GM12873 (cell line): ENCODE measurements around the gene ZNF784.

ENCODE experiments used
- TF ChIP-seq, protein P1 (sequence below): IDR thresholded peaks from 2 replicates; pipeline ENCODE4 v1.5.1; 2012; ENCODE audit warnings: low read depth, mild to moderate bottlenecking, moderate library complexity, low read length, control low read depth; ENCODE audit not compliant: insufficient read depth; ENCODE audit errors: missing control alignments

ZNF784 gene

DNA sequence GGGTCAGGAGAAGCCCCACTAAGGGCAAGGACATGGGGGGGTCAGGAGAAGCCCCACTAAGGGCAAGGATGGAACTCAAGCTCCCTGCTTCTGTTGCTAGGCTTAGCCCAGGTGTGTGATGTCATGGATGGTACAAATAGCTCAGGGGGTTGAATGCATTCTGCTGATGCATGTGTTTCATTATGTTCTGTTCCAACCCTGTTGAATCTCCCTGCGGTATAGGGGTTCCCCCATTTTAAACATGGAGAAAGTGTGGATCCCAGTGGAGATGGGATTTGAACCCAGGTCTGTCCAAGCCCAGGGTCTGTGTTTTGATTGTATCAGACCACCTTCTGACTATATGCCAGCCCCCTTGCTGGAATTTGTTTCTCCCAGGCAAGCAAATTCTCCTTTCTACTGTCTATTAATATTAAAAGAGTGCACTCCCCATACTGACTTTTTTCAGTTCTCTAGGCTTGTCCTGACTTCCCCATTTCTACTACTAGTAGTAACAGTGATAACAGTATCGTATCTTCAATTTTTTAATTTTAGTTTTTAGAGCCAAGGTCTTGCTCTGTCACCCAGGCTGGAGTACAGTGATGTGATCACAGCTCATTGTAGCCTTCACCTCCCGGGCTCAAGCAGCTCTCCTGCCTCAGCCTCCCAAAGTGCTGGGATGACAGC lies 12.3 kb downstream of the ZNF784 start:
- TF ChIP-seq, protein P1, sequence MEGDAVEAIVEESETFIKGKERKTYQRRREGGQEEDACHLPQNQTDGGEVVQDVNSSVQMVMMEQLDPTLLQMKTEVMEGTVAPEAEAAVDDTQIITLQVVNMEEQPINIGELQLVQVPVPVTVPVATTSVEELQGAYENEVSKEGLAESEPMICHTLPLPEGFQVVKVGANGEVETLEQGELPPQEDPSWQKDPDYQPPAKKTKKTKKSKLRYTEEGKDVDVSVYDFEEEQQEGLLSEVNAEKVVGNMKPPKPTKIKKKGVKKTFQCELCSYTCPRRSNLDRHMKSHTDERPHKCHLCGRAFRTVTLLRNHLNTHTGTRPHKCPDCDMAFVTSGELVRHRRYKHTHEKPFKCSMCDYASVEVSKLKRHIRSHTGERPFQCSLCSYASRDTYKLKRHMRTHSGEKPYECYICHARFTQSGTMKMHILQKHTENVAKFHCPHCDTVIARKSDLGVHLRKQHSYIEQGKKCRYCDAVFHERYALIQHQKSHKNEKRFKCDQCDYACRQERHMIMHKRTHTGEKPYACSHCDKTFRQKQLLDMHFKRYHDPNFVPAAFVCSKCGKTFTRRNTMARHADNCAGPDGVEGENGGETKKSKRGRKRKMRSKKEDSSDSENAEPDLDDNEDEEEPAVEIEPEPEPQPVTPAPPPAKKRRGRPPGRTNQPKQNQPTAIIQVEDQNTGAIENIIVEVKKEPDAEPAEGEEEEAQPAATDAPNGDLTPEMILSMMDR, result no peak

DNA sequence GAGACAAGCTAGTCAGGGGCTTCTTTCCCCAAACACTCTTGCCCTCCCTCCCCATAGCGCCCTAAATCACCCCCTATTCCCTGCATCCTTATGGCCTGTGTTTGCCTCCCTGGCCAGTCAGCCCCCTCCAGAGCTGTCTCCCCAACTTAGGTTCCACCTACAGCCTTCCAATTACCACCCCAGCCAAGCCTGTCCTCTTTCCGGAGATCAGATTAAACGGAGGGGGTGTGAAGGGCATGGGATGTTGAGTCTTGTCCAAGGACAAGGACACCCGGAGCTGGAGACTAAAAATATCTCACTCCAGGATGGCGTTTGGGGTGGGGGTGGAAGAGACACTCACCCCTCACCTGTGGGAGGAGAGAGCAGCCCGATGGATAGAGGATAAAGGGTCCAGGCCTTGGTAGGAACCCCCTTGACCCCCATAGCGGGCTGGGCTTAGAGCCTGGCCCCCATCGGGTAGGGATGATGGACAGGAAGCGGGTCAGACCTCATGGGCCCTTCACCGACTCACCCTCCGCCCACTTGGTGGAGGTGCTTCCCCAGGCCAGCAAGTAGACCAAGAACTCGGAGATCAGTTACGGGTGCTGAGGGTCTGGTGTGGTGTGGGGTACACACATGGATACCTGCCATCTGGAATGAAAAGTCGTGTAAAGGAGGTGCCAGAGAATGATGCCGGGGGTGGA lies 12.9 kb downstream of the ZNF784 start:
- TF ChIP-seq, protein P1, result no peak

DNA sequence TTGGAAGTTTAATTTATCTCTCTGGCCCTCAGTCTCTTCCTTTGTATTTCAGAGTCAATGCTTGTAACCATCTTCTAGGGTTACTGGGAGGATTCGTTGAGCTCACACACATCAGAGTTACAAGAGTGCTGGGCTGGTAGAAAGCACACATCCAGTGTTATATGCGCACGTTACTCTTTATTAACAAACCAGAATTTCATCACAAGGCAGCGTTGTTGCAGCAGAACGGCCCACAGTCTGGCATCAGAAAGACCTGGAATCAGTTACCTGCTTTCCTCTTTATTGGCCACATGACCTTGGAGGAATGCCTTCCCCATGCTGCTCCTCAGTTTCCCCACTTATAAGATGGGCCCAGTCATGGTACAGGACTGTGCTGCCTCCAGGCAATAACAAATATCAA lies 15.0 kb downstream of the ZNF784 start:
- TF ChIP-seq, protein P1, result no peak

DNA sequence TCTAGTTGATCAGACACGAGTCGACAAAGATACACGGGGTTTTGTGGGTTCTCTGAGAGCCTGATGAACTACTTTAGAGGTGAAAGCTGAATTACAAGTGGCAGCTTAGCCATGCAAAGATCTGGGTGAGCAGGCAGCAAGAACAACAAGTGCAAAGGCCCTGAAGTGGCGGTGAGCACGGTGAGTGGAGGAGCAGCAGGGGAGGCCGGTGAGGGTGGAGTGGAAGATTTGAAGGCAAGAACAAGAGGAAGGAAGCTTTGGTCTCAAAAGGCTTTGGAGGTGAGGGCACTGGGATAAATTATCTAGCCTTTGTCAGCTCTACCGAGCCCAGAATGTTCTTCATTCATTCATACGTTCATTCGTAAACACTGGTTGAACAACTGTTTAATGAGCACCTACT lies 17.5 kb downstream of the ZNF784 start:
- TF ChIP-seq, protein P1, result no peak

DNA sequence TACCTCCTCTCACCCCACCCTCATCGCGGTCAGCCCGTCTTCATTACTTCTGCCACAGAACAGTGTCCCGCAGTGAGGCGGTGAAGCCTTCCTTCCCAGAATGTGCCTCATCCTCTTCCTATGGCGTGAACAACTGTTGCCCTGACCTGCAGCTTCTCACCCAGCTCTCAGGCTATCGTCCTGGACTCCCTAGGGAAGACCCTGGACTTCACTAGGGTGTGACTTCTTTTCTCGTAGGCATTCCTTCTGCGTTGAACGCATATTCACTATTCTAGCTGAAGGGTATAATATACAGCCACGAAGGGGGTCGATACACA lies 17.9 kb downstream of the ZNF784 start:
- TF ChIP-seq, protein P1, result no peak

DNA sequence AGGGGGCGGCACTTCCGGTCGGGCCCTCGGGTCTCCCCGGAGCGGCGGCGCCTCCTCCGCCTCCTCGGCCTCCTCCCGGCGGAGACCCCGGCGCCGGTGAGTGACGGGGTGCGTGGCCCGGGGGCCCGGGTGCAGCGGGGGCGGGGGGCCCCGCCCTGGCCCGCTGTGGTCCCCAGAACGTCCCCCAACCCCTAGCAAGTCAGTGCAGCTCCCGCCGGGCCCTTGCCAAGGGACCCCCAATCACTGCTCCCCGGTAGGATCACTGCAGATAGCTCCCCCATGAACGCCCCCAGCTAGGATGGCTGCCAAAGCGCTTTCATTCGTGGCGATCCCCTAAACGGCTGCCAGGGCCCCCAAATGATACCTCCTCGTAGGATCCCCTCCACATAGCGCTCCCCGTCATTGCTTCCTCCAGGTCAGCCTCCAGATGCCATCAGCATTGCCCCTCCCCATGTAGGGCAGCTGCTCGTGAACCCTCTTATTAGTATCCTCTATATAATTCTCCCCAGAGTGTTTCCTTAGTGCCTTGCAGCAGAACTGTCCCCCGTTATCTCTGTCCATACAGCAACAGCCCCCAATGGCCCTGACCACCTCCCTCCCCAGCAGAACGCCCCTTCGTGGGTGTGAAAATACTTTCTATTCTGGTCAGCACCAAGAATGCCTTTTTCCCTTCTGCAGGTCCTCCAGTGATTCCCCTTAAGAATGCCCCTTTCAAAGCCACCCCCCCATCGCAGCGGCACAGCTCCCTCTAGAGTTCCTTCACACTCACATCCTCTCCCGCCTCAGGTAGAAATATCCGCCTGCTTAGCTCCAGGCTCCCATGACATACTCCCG lies 18.5 kb downstream of the ZNF784 start, which contains the start of gene ZNF865:
Gene ZNF865 (plus strand): TSS at position 11 of the 834 bp plus-strand sequence. CDS start 7,972 bp downstream, outside the sequence.
- TF ChIP-seq, protein P1, result peak; percentile 84

DNA sequence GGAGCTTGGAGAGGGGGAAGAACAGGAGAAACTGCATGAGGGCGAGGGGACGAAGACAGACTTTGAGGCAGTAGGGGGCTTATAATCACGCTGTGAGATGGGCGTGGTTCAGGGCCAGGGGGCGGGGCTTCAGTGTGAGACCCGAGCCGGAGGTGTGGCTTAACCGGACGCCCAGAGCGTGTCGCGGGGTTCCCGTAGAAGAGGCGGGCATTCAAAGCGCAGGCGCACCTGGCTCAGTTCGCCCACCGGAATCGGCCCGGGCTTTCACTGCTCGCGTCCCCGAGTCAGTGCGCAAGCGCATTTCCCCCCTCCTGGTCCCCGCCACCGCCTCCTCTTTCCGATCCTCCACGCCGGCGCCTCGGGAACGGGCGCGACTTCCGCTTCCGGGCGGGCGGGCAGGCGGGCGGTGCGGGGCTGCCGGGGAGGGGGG lies 19.1 kb downstream of the ZNF784 start:
- TF ChIP-seq, protein P1, result no peak
